Keratinocyte (primary cell): ENCODE measurements around the gene CSGALNACT2.

ENCODE experiments used
- CTCF ChIP-seq, 3 experiments: IDR thresholded peaks in 1 of 3; conservative IDR thresholded peaks in 1 of 3; optimal IDR thresholded peaks in 1 of 3; 2 replicates in 2 of 3; 3 replicates in 1 of 3; pipeline versions ENCODE3 to v1.5.1; 2011; ENCODE audit warnings: low read length in 3 of 3, mild to moderate bottlenecking in 3 of 3, moderate library complexity in 2 of 3, control low read depth in 1 of 3, inconsistent platforms in 1 of 3; ENCODE audit not compliant: insufficient read depth in 2 of 3; ENCODE audit errors: extremely low read depth in 1 of 3
- EZH2 ChIP-seq: IDR thresholded peaks from one replicate; pipeline ENCODE4 v1.6.1; 2012; ENCODE audit warnings: inconsistent platforms, mild to moderate bottlenecking, low read length, moderate library complexity

DNA sequence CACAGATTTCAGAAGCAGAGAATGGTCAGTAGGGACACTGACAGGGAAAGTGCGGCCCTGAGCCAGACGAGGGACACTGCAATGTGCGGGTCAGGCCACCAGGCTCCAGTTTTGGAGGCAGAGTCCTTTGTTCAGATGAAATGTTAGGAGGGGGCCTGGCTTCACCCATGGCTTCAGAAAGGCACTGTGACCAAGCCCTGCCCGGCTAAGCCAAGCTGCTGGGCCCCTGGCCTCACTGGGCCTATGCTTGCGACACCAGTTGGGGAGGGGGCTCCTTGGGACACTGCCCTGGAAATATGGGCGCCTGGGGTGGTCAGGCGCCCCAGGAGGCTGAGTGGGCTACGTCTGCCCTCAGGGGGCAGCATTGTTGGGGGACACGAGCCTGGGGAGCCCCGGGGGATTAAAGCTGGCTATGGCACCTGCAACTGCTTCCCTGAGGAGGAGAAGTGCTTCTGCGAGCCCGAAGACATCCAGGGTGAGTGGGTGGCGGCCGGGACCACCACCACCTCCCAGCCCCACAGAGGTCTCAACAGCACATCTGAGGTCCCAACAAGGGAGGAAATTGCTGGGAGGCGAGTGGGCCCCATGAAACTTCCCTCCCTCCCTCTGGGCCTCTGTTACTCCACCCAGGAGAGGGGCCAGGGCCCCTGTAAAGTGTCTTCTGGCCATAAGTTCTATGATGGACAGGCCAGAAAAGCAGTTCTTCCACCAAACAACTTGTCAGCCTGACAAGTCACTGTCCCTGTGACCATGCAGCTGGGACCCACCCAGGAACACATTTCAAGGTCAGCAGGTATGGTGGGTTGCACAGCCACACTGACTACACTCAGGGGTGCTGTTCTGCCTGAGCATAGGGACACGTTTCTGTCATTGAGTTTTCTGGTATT is 24.8 kb upstream of the CSGALNACT2 start:
- TF ChIP-seq EZH2 (no peak), CTCF (optimal IDR thresholded peaks at IDR 0.05 in 1 of 3, IDR thresholded peaks at IDR 0.05 in 1 of 3, conservative IDR thresholded peaks at IDR 0.05 in 1 of 3; ENCODE audit: extremely low read depth in 1 of 3, insufficient read depth in 2 of 3, low read length in 3 of 3) (no peak)
